Stomach (tissue), 9 donors: Measurements from ENCODE around the gene MRPL41. TPM values are rescaled to one million over a fixed set of nuclear protein-coding genes. Genes with fewer than 3 reads are reported as not detected.

Experiments
- DNase-seq, 2 donors: peaks; one replicate each; pipeline versions ENCODE4 v3.0.0 to v3.0.0-alpha.2; 2013 to 2019
- H3K27ac ChIP-seq, 5 donors: fragments of 200-600 bp in 4 of 5; sonication (generic) in 4 of 5; one replicate each; pipeline ENCODE4 v1.5.1; 2013 to 2019; ENCODE audit warnings: mild to moderate bottlenecking in 1 of 5, moderate library complexity in 1 of 5
- H3K27me3 ChIP-seq, 3 donors: fragments of 200-600 bp; sonication (generic); one replicate each; pipeline ENCODE4 v1.5.1; 2017 to 2019; ENCODE audit warnings: mixed run types in 1 of 3
- H3K36me3 ChIP-seq, 4 donors: fragments of 200-600 bp; sonication (generic); 1 replicate in 3 of 4; 2 replicates in 1 of 4; pipeline ENCODE4 v1.5.1; 2016 to 2019
- H3K4me1 ChIP-seq, 4 donors: fragments of 200-600 bp; sonication (generic); one replicate each; pipeline ENCODE4 v1.5.1; 2016 to 2019
- H3K4me3 ChIP-seq, 4 donors: fragments of 200-600 bp; sonication (generic) in 3 of 4; one replicate each; pipeline ENCODE4 v1.5.1; 2016 to 2019; ENCODE audit warnings: mild to moderate bottlenecking in 1 of 4
- H3K9me3 ChIP-seq, 4 donors: fragments of 200-600 bp; sonication (generic); one replicate each; pipeline ENCODE4 v1.5.1; 2016 to 2019
- EP300 ChIP-seq: sonication (generic); formaldehyde crosslinking; IDR thresholded peaks from one replicate; pipeline ENCODE4 v1.6.1; 2017; ENCODE audit warnings: antibody characterized with exemption
- POLR2A ChIP-seq, 4 donors: fragments of 450-650 bp; IDR thresholded peaks; one replicate each; pipeline ENCODE4 v1.6.1; 2016; ENCODE audit warnings: antibody characterized with exemption in 4 of 4, control low read depth in 2 of 4, mild to moderate bottlenecking in 1 of 4, moderate library complexity in 1 of 4
- POLR2AphosphoS5 ChIP-seq, 3 donors: sonication (generic); formaldehyde crosslinking; IDR thresholded peaks; one replicate each; pipeline ENCODE4 v1.6.1; 2016; ENCODE audit warnings: antibody characterized with exemption in 3 of 3
- WGBS, 5 donors: extraction: QIAGEN DNeasy Blood & Tissue Kit in 3 of 5; methylation state at CpG; one replicate each; pipeline versions ENCODE4 v1.1.5 to v1.1.7; 2013 to 2018; 5-methylcytosine and 5-hydroxymethylcytosine counted together
- intact Hi-C: fragments of 100-400 bp; cut with DNase I; formaldehyde crosslinking; loops from one replicate; pipeline ENCODE4 v1.15.1; 2023; ENCODE audit warnings: low total_unique reads
- polyA plus RNA-seq, 3 donors: library from polyadenylated mRNA; stranded (reverse); fragments of 200-250 nt; gene quantifications; one replicate each; pipeline ENCODE4 v1.2.3, GENCODE V29; 2013
- total RNA-seq, 5 donors: library from RNA; depleted of rRNA; stranded (reverse); fragments of >200 nt; gene quantifications; one replicate each; pipeline versions ENCODE4 v1.1.0 to v1.2.3, GENCODE V29; 2014 to 2016
- TF ChIP-seq, protein P1 (sequence below), 7 experiments: fragments of 450-650 bp in 4 of 7; fragments of 200-600 bp in 3 of 7; sonication (generic) in 3 of 7; IDR thresholded peaks; one replicate each; pipeline ENCODE4 v1.5.1; 2016 to 2019; ENCODE audit warnings: antibody characterized with exemption in 7 of 7, control low read depth in 2 of 7, mild to moderate bottlenecking in 1 of 7
- donor health status: healthy with polysubstance abuse.
- donor health status: Bipolar disorder and iron deficiency.
- donor health status: healthy.

The MRPL41 gene
- total and polyA plus RNA-seq, 8 donors = 23.3 to 282 (median 101) TPM

DNA sequence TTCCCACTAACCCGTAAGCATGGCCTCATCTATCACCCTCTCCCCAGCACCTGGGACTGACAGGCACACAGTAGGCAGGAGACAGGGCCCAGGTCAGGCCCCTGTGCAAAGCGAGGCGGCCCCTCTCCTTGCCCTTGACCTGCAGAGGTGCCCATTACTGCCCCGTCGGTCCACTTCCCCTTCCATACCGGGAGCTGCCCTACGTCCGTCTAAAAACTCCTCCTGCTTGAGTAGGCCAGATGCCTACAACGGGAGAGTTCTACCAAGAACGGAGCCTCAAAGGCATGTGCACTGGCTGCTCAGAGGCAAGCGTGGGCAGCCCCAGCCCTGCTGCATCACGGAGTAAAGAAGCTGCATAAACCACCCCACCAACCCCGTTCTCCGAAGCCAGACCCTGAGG lies 31.7 kb downstream of the MRPL41 start:
- Histone ChIP-seq H3K27ac (no peak overlapping the region), H3K27me3 (no peaks in the 10 kb centered on the region), H3K4me1 (peaks cover 5 to 33% (median 18%) of the 10 kb centered on the region in 4 donors), H3K9me3 (no peaks in the 10 kb centered on the region), H3K36me3 (peaks cover 43 to 77% (median 71%) of the 10 kb centered on the region in 4 donors), H3K4me3 (no peak overlapping the region)
- no peak for TF ChIP-seq EP300
- TF ChIP-seq, protein P1, sequence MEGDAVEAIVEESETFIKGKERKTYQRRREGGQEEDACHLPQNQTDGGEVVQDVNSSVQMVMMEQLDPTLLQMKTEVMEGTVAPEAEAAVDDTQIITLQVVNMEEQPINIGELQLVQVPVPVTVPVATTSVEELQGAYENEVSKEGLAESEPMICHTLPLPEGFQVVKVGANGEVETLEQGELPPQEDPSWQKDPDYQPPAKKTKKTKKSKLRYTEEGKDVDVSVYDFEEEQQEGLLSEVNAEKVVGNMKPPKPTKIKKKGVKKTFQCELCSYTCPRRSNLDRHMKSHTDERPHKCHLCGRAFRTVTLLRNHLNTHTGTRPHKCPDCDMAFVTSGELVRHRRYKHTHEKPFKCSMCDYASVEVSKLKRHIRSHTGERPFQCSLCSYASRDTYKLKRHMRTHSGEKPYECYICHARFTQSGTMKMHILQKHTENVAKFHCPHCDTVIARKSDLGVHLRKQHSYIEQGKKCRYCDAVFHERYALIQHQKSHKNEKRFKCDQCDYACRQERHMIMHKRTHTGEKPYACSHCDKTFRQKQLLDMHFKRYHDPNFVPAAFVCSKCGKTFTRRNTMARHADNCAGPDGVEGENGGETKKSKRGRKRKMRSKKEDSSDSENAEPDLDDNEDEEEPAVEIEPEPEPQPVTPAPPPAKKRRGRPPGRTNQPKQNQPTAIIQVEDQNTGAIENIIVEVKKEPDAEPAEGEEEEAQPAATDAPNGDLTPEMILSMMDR (IDR thresholded peaks at IDR 0.05) = no peak
- no peak for TF ChIP-seq POLR2AphosphoS5 (IDR thresholded peaks at IDR 0.05)
- no peak for TF ChIP-seq POLR2A (IDR thresholded peaks at IDR 0.05)
- 85 to 89% (median 87%) methylated on average over 14 of the region's 14 CpGs for WGBS, 5 donors
- DNase-seq = no peak
- intact Hi-C loops = no loop called here

DNA sequence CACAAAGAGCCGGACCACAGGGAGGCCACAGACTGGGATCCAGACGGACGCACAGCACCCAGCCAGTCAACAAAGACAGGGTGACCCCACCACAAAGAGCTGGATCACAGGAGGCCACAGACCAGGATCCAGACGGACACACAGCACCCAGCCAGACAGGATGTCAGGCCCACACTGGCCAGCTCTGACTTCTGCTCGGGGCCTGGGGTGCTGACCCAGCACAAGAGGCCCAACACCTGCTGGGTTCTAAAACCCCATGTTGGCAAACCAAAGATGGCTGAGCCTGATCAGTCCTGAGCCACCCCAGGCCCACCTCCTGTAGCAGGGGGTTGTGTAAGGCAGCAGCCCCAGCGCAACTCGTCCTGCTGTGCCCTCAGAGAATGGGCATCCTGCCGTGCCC lies 32.3 kb downstream of the MRPL41 start:
- no peak for TF ChIP-seq POLR2A (IDR thresholded peaks at IDR 0.05)
- TF ChIP-seq POLR2AphosphoS5 (IDR thresholded peaks at IDR 0.05) = no peak
- TF ChIP-seq EP300 = no peak
- TF ChIP-seq, protein P1 (IDR thresholded peaks at IDR 0.05) = no peak
- no peak overlapping the region for H3K27ac ChIP-seq
- no peaks in the 10 kb centered on the region for H3K9me3 ChIP-seq
- WGBS, 5 donors = 85 to 95% (median 88%) methylated on average over 4 to 8 of the region's 8 CpGs
- H3K4me3 ChIP-seq = no peak overlapping the region
- no peak for DNase-seq
- peaks cover 44 to 78% (median 73%) of the 10 kb centered on the region in 4 donors for H3K36me3 ChIP-seq
- intact Hi-C loops = no loop called here
- no peaks in the 10 kb centered on the region for H3K27me3 ChIP-seq
- H3K4me1 ChIP-seq = peaks cover 8 to 39% (median 23%) of the 10 kb centered on the region in 4 donors

DNA sequence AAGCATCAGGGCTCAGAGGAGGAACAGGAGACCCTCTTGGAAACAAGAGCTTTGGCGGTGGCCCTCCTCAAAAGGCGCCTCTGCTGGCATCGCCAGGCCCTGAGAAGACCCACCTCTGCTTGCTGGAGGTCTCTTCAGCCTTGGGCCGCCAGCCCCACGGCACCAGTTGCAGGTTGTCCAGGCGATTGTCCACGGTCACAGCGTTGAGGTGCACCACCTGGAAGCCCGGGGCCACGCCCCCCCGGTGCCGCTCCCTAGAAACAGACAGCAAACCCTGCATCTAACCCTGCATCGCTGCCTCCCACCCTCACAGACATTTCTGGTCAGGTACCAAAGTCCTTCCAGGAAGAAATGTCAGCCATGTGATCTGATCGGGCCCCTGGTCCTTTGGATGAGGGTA lies 35.2 kb downstream of the MRPL41 start:
- TF ChIP-seq EP300 (no peak), POLR2AphosphoS5 (IDR thresholded peaks at IDR 0.05) (no peak), POLR2A (IDR thresholded peaks at IDR 0.05) (no peak)
- TF ChIP-seq, protein P1 (IDR thresholded peaks at IDR 0.05) = no peak
- Histone ChIP-seq H3K27me3 (no peaks in the 10 kb centered on the region), H3K27ac (no peak overlapping the region), H3K4me3 (no peak overlapping the region), H3K9me3 (no peaks in the 10 kb centered on the region), H3K4me1 (peaks cover 20 to 32% (median 29%) of the 10 kb centered on the region in 4 donors), H3K36me3 (peaks cover 38 to 67% (median 63%) of the 10 kb centered on the region in 4 donors)
- DNase-seq = no peak
- WGBS, 5 donors = 91 to 97% (median 94%) methylated on average over 14 of the region's 14 CpGs
- intact Hi-C loops = no loop called here

DNA sequence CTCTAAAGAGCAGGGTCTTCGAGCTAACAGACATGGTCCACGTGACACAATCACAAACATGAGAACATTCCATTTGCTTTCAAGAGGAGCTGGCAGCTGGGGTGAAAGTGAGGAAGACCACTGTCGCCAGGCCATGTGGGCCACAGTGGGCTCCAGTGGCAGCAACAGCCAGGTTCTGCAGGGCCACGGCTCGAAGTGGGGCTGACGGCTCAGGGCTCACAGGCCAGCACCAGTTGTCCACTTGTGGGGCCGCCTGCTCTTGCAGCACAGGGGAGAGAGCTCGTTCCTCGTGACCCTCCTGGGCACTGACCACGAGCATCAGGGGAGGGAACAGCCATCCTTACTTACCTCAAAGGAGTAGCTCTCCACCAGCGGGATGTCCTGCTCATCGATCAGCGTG lies 36.6 kb downstream of the MRPL41 start:
- TF ChIP-seq, protein P1 (IDR thresholded peaks at IDR 0.05) = no peak
- no peak for TF ChIP-seq POLR2AphosphoS5 (IDR thresholded peaks at IDR 0.05)
- TF ChIP-seq EP300 = no peak
- no peak for TF ChIP-seq POLR2A (IDR thresholded peaks at IDR 0.05)
- no peak overlapping the region for H3K4me3 ChIP-seq
- WGBS, 5 donors = 83 to 93% (median 91%) methylated on average over 6 to 13 of the region's 13 CpGs
- peaks cover 30 to 52% (median 49%) of the 10 kb centered on the region in 4 donors for H3K36me3 ChIP-seq
- H3K27ac ChIP-seq = no peak overlapping the region
- no peaks in the 10 kb centered on the region for H3K27me3 ChIP-seq
- H3K4me1 ChIP-seq = peaks cover 27 to 46% (median 42%) of the 10 kb centered on the region in 4 donors
- H3K9me3 ChIP-seq = no peaks in the 10 kb centered on the region
- intact Hi-C loops = no loop called here
- no peak for DNase-seq
